Activated CD4-positive, alpha-beta T cell treated with anti-CD3 and anti-CD28 coated beads, Interleukin-2, amount 50 U/mL, for 1 hour (primary cell): ENCODE data around the gene MINAR1.

ENCODE experiments used
- DNase-seq: peaks from one replicate; pipeline ENCODE4 v3.0.0-alpha.2; 2020

The MINAR1 gene

DNA sequence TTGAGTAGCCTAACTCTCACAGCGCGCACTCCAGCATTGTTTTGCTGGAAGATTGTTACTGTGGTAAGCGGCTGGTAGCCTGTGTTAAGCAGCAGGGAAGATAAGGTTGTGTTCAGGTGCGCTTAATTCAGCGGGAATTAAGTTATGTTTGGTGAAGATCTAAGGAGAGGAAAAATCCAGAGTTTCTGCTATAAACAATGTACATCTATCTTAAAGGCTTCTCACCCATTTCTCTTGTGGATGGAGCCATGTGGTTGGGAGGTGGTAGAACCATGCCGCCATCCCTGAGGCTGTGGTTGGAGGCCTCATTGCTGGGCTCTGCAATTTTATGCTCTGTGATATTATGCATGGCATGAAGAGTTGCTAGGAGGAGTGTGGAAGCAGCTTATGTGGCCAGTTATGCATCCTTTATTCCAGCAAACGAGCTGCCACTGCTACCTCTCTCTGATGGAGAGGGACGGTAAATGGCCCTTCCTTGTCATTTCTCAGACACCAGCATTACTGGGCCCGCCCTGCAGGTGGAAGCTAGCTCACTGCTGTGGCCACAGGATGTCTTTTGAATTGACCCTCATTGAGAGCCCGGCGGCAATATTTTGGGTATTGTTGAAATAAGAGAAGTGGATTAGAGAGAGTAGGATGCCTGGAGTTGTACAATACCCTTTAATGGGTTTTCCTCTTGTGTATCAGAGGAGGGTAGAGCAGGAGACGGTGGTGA, 1.3 kb downstream of the MINAR1 start:
- DNase-seq, result no peak

GRCh38 chr15:79434361-79434760, 2.2 kb downstream of the MINAR1 start:
- DNase-seq, result no peak

- DNase-seq, result no peak
Measured at GRCh38 chr15:79436037-79436780, 4.1 kb downstream of the MINAR1 start.

DNA sequence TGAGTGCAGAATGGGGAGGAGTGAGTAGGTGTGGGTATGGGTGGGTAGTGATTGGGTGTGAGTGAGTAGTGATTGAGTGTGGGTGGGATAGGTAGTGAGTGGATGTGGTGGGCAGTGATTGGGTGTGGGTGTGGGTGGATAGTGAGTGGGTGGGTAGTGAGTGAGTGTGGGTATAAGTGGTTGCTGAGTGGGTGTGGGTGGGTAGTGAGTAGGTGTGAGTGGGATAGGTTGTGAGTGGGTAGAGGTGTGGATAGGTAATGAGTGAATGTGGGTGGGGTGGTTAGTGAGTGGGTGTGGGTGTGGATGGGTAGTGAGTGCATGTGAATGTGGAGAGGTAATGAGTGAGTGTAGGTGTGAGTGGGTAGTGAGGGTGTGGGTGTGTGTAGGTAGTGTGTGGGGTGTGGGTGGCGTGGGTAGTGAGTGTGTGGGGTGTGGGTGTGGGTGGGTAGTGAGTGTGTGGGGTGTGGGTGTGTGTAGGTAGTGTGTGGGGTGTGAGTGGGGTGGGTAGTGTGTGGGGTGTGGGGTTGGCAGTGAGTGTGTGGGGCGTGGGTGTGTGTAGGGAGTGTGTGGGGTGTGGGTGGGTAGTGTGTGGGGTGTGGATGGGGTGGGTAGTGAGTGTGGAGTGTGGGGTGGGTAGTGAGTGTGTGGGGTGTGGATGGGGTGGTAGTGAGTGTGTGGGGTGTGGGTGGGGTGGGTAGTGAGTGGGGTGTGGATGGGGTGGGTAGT, 5.3 kb downstream of the MINAR1 start:
- DNase-seq, result no peak

DNA sequence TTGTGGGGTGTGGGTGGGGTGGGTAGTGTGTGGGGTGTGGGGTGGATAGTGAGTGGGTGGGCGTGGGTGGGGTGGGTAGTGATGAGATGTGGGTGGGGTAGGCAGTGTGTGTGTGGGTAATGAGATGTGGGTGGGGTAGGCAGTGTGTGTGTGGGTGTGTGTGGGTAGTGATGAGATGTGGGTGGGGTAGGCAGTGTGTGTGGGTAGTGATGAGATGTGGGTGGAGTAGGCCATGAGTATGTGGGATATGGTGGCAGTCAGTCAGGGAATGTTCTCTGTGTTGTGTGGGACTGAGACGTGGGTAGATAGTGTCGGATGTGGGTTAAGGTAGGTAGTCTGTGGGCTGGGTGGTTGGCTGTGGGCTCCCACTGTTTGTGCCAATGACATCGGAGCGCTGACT, 7.1 kb downstream of the MINAR1 start:
- no peak for DNase-seq

DNA sequence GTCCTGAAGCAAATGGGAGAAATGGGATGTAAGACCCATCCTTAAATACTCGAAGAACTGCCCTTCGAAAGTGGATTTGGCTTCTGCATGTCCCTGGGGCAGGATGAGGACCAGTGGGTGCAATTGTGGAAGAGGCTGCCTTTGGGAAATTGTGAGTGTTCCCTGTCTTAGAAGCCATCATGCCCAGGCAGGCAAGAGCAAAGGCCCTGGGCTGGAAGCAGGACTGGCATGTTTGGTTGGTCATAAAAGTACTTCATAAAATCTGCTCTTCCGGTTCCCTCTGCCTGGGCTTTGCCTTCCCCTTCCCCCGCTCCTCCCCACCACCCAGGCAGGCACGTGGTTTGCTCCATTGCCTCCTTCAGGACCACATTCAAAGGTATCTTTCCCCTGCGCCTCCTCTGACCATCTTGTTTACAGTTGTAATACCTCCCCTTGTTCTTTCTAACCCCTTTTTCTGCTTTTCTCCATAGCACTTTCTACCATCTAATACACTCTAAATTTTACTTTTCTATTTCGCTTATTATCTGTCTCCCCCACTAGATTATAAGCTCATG, 8.3 kb downstream of the MINAR1 start:
- DNase-seq, result no peak

- no peak for DNase-seq
Measured at GRCh38 chr15:79442911-79443310, 10.8 kb downstream of the MINAR1 start.

- DNase-seq, result no peak
Measured at GRCh38 chr15:79447060-79447459, 14.9 kb downstream of the MINAR1 start.

GRCh38 chr15:79450648-79451047, 18.5 kb downstream of the MINAR1 start:
- no peak for DNase-seq

GRCh38 chr15:79451361-79451999, 19.3 kb downstream of the MINAR1 start:
- no peak for DNase-seq

DNA sequence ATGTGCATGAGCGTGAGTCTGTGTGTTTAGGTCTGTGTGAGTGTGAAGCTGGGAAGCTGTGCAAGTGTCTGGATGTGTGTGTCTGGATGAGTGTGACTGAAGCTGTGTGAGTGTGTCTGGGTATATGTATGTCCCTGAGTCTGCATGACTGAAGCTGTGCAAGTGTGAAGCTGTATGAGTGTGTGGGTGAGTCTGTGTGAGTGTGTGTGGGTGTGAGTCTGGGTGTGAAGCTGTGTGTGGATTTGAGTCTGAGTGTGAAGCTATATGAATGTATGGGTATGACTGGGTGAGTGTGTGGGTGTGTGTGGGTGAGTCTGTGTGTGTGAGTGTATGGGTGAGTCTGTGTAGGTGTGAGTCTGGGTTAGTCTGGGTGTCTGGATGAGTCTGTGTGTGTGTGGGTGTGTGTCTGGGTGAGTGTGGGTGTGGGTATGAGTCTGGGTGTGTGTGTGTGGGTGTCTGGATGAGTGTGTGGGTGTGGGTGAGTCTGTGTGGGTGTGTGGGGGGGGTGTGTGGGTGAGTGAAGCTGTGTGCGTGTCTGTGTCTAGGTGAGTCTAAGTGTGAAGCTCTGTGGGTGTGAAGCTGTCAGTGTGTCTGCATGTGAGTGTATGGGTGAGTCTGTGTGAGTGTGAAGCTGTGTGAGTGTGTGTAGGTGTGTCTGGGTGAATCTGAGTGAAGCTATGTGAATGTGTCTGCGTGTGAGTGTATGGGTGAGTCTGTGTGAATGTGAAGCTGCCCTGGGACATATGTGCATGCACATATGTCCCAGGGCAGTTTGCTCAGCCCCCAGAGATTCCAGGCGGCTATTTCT, 20.3 kb downstream of the MINAR1 start:
- no peak for DNase-seq

DNA sequence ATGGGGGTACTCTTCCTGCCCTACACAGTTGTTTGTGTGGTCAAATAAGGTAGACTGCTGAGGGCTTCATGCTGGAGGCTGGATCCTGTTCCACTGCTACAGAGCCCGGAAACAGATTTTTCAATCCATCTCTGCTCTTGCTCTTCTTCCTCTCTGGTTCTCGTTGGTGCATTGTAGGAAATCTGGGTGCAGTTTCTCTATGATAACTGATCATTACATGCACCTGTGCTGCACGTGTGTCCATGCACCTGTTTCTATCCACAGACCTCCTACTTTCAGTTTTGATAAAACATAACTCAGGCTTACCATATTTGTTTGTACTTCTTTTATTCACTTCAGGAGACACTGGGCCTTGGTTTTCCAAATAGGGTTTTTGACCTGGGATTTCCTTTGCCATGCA, 21.3 kb downstream of the MINAR1 start:
- DNase-seq, result no peak

DNA sequence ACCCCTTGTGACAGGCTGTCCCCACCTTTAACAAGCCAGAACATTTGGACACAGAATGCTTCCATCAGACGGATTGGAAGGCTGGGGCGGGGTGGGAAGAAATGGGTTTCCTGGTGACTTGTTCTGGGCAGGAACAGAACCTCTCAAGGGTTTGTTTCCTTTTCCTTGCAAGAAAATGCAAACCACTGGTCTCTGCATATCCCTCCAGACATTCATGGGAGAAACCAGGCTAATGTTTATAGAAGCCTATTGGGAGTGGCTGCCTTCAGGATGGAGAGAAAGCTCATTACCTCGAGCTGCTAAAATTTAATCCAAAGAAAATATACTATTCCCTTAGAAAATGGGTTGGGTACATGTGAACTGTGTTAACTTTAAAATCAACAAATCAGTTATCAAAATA, 21.9 kb downstream of the MINAR1 start:
- no peak for DNase-seq

DNA sequence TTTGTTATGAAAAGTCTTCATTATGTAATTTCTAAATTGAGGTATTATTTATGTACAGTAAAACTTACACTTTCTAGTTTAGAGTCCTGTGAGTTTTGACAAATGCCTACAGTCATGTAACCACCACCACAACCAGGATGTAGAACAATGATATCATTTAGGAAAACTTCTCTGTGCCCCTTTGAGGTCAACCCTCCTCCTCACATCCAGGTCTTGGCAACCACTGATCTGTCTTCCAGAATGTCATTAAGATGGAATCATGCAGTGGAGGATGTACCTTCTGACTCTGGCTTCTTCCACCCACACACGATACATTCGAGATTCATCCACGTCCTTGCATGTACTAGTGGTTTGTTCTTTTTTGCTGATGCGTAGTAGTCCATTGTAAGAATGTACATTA, 23.2 kb downstream of the MINAR1 start:
- DNase-seq, result no peak

DNA sequence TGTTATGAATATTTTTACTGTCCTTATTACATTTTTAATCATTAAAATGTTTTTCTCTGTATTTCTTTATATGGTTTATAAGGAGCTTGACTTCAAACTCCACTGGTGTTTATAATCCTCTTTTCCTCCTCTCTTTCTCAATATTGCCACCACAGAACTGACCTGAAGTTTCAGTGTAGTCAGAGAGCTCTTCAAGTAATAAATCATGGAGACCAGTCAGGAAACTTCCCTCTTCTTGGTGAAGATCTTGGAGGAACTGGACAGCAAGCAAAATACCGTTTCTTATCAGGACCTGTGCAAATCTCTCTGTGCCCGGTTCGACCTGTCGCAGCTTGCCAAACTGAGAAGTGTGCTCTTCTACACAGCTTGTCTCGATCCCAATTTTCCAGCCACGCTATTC, 23.8 kb downstream of the MINAR1 start:
- no peak for DNase-seq

- DNase-seq, result no peak
Measured at GRCh38 chr15:79458491-79458890, 26.4 kb downstream of the MINAR1 start.

DNA sequence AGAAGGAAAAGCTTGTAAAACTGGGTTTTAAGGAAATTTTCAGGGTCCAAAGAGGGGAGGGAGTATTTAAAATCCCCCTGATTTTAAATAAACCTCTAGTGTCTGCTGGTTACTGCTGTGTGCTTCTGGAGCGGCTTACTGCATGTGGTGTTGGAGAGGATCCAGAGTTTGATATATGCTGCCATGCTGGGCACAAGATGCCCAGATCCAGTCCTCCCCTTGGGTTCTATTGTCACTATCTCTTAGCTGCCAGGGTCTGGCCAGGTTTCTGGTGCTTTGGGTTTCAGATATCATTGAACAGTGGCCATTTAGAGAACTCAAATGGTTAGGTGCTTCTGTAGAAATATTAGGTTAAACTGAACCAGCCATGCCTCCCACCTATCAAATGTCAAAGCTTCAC, 27.5 kb downstream of the MINAR1 start:
- no peak for DNase-seq

GRCh38 chr15:79463043-79463780, 31.1 kb downstream of the MINAR1 start:
- no peak for DNase-seq

GRCh38 chr15:79463781-79464270, 31.7 kb downstream of the MINAR1 start:
- no peak for DNase-seq

DNA sequence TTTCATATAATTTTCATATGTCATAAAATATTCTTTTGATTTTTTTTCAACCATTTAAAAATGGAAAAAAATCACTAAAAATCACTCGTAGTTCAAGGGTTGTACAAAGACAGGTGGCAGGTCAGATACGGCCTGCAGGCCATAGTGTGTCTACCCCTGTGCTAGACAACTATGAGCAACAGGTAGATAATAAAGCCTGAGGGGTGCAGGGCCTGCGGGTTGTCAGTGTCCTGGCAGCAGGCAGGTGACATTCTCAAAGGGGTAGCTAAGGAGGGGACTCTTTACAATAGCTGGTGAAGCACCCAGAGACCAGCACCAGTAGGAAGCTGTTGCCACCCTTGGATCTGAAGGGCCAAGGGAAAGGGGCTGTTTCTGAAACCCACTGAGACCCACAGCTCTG, 34.4 kb downstream of the MINAR1 start:
- DNase-seq, result no peak

- no peak for DNase-seq
Measured at GRCh38 chr15:79467865-79468586, 35.9 kb downstream of the MINAR1 start.
